NCI-H510A treated with DMSO at 0.1 percent for 48 hours (cell line): ENCODE data around the gene DBNDD2.
A peak's percentile ranks its signal among the peaks of the same experiment; 100 is the strongest.

ENCODE experiments used
- DNase-seq: peaks from one replicate; lab custom pipeline; 2025; lab: John Stamatoyannopoulos, UW

Gene DBNDD2, protein sequence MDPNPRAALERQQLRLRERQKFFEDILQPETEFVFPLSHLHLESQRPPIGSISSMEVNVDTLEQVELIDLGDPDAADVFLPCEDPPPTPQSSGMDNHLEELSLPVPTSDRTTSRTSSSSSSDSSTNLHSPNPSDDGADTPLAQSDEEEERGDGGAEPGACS

DNA sequence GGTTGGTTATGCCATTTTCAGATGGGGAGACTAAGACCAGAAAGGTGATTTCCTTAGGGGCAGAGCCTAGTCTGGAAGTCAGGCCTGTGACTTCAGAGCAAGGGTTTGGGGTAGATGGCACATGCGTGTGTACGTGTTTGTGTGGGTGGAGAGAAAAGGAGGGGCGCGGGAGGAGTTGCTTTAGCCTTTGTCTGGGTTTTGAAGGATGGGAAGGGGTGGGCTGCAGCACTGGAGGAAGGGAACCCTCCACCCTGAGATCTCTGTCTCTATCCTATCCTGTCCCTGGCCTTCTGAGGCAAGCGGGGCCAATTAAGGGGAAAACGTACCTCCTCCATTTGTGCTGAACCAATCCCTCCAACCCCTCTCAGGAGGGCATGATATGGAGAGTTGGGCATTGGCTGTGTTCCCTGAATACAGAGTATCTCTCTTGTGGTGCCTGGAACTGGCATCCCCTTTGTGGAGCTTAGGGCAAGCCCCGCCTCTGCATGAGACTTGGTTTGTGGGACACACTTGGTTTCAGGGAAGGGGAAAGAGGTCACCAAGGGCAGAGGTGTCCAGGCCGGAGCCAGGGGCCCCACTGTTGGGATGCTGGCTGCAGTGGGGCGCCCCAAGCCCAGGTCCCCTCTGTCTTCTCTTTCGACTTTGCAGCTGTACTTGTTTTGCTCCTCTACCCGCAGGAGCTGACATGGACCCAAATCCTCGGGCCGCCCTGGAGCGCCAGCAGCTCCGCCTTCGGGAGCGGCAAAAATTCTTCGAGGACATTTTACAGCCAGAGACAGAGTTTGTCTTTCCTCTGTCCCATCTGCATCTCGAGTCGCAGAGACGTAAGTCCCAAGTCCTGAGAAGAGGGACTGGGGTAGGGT lies at the start of gene DBNDD2:
Gene DBNDD2 (plus strand): TSS at position 507 of the 863 bp plus-strand sequence. CDS start 179 bp downstream, at position 686.
- DNase-seq, result no peak

GRCh38 chr20:45359069-45359405 lies 49.1 kb upstream of the DBNDD2 start:
- no peak for DNase-seq

DNA sequence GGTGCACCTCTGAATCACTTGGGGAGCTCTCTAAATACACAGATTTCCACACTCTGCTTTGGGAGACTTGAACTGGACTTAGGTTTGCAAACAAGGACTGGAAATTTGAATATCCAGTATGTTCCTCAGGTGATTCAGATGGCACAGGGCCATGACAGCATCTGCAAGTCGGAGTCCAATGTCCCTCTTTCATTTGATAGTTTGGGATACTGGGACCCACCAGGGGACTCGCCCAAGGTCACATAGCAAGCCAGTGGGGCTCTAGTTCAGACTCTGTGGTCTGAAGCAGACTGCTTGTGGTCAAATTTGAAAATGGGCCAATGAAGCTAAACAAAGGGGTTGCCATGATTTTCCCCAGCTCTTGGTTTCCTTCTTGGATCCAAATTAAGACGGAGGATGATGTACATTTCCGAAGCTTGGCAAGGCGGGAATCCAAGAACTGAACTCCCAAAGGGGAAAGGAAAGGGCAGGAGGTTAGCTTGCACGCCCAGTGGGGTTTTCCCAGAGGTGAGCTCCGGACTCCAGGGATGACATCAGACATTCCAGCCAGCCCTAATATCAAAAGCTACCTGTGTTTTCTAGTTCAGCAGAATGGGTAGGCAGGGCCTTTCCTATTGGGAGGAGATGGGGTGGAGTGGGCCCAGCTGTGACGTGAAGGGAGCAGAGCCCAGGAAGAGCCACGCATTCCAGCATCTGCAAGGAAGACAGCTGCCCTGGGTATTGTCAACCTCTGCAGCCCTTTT lies 48.5 kb upstream of the DBNDD2 start:
- no peak for DNase-seq

- DNase-seq, result no peak
These were observed 46.3 kb upstream of the DBNDD2 start for GRCh38 chr20:45361793-45362192.

- peak; percentile 99 for DNase-seq
These were observed 45.1 kb upstream of the DBNDD2 start, which contains the start of gene SYS1 for GRCh38 chr20:45362804-45363610. TSS of gene SYS1 (plus strand) at chr20:45363156. CDS start at chr20:45363532, 376 bp downstream.

- no peak for DNase-seq
These were observed 44.2 kb upstream of the DBNDD2 start for GRCh38 chr20:45363611-45364492.

DNA sequence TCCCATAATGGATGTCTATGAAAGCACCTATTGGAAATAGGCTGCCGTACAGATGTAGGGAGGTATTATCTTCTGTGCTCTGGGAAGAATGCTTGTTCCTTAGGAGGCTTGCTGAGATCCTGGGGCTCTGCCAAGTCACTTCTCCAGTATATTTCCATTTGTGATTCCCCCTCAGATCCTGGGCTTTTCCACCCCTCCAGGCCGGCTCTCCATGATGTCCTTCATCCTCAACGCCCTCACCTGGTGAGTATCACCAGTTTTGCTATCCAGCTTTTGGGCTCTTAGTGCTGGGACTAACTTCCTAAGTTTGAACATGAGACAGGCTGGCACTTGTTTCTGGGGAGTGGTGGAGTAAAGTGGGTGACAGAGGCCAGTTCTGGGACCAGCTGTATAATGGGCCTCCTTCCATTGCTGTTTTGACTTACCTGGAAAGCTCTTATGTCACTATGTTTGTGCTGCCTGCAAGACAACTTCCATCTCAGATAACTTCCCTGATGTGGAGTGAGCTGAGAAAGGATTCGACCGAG lies 42.6 kb upstream of the DBNDD2 start:
- DNase-seq, result no peak

GRCh38 chr20:45366192-45366591 lies 41.9 kb upstream of the DBNDD2 start:
- no peak for DNase-seq

GRCh38 chr20:45366631-45367030 lies 41.5 kb upstream of the DBNDD2 start:
- no peak for DNase-seq

GRCh38 chr20:45367126-45367525 lies 41.0 kb upstream of the DBNDD2 start:
- DNase-seq, result no peak

- no peak for DNase-seq
These were observed 39.7 kb upstream of the DBNDD2 start for GRCh38 chr20:45368221-45368980.

DNA sequence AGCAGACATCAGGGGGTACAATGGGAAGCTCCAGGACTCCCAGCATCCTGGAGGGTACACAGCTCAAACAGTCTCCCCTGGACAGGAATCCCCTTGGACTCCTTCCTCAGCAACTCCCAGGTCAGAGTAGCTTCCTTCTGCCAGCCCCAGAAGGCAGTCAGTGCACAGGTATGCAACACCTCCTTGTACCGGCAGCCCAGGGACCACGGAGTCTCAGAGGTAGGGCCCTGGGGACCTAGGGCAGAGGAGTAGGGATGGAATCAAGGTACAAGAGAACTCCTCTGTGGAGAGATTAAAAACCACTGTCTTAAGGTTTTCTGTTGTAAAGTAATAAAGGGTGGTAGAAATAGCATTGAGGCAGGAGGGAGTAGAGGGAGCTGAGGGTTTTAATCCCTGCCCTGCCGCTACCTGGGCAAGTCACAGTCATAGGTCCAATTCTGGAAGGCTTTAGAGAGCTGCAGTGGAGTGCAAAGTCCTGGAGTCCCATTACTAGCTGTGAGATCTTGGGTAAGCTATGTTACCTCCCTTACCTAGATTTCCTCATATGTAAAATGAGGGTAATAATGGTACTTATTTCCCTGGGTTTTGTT lies 37.4 kb upstream of the DBNDD2 start:
- no peak for DNase-seq

DNA sequence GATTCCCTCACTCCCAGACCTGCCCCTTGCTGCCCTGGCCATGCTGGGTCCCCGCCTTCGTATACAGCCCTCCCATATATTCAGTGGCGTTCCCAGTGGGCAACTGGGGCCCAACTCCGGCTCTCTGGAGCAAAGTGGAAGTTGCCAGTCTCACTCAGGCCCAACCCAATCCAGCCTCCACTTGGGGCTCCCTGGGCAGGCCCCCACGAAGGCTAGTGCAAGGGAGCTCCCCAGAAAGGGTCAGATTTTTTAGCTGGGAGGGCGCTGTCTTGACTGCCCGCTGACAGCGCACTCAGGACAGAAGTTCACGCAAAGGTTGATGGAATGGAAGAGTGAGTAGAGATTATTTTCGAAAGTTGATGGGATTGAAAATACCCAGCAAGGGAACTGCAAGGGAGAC lies 35.8 kb upstream of the DBNDD2 start:
- no peak for DNase-seq

DNA sequence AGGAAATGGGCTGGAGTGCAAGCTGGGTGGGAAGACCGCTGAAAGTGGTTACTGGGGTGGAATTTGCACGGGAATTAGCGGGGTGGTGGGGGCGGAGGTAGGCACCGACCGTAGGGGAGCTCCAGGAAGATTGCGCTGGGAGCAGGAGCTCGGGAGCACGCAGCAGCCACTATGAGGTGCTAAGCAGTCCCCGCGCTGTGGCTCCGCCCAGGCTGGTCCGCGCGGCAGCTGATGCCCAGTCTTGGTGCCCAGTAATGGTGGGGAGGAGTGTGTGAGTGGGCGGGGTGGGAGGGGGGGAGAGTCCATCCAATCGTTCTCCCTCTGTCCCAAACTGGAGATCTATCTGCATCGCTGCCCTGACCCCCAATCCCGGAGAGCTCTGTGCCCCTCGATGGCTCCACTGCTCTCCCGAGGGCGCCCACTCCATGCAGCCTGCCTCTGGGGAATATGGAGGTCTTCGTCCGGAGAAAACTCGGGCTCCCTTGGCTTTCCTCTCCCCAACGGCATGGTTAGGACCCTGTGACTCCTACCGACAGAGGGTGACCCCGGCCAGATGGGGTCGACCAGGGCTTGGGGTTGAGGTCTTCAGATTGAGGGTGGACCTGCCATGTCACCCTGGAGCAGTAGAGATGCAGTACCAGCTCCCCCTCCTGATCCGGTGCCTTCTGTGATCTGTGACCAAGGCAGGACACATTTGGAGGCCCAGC lies 35.3 kb upstream of the DBNDD2 start:
- no peak for DNase-seq

DNA sequence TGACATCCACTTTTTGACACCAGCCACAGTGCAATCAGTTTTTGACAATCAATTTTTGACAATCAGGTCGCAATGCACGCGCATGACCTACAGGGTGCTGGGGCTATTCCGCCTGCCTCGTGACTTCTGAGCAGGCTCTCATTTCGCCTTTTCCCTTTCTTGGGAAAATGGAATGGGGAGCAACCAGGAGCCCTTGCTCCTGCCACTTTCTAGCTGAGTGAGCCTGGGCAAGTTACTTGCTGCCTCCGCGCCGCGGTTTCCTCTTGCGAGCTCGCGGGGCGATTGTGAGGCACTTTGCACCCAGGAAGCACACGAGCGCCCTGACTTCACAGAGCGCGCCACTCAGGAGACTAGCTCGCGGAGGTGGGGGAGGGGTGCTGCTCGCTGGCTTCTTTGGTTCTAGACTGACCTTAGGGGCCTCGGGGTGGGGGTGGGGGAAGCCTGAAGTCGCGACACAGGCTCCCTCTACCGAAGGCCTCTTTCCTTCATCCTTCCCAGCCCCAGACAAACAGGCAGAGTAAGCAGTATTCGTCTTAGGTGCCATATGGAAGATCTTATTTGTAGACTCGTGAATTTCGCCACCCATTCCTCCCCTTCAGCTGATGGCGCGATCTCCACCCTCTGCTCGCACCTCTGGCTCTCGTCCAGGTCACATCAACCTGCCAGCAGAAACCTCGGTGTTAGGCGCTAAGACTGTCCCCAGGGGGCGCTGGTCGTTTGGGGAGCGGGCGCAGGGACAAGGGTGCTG lies 34.6 kb upstream of the DBNDD2 start:
- DNase-seq, result peak; percentile 73

DNA sequence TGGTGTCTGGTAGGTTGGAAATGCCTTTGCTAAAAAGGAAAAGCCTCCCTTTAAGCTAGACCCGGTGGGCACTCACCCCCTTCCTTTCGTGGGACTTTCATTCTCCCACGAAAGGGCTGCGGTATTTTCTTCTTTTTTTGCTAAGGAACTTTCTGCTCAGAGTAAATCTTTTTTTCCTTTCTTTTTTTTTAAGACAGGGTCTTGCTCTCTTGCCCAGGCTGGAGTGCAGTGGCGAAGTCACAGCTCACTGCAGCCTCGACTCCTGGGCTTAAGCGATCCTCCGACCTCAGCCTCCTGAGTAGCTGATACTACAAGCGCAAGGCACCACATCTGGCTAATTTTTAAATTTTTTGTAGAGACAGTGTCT lies 34.0 kb upstream of the DBNDD2 start:
- DNase-seq, result no peak

- no peak for DNase-seq
These were observed 33.1 kb upstream of the DBNDD2 start for GRCh38 chr20:45374966-45375365.

- DNase-seq, result peak; percentile 24
These were observed 30.8 kb upstream of the DBNDD2 start for GRCh38 chr20:45377269-45377668.
